ENCODE results near the gene RAVER2. TPM values are rescaled to one million over a fixed set of nuclear protein-coding genes. Genes with fewer than 3 reads are reported as not detected.
A peak's percentile ranks its signal among the peaks of the same experiment; 100 is the strongest.

RAVER2 gene
- total and polyA plus RNA-seq, 2 of the 13 experiments (the other 11 are each of a cell fraction or from before 2014, with no cell fraction given): 11.4 to 15.4 TPM

DNA sequence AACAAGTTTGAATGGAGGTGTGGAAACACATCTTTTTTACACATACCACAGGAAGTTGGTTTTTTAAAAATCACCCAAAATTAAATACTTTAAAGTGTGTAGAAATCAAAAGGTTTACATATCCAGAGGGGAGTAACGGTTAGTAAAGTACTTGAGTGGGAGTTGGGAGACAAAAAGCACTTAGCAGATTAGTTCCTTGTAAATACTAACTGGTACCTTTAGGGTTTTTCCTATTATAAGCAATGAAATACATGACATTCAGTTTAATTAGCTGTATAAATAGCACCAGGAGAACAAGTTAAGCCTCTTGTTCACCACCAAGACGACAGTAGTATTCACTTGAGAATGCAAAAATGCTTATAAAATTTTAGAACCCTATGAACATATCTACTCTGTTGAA, 23.7 kb upstream of the RAVER2 start (continued):
- TF ChIP-seq ZNF180 (CRISPR knock-in tag; IDR thresholded peaks at IDR 0.05; ENCODE audit: borderline replicate concordance, low read depth) (no peak), ZNF331 (CRISPR knock-in tag; IDR thresholded peaks at IDR 0.05) (no peak), SNRNP70 (IDR thresholded peaks at IDR 0.05; ENCODE audit: low read depth, low read length) (no peak)
- TF ChIP-seq, protein P1, sequence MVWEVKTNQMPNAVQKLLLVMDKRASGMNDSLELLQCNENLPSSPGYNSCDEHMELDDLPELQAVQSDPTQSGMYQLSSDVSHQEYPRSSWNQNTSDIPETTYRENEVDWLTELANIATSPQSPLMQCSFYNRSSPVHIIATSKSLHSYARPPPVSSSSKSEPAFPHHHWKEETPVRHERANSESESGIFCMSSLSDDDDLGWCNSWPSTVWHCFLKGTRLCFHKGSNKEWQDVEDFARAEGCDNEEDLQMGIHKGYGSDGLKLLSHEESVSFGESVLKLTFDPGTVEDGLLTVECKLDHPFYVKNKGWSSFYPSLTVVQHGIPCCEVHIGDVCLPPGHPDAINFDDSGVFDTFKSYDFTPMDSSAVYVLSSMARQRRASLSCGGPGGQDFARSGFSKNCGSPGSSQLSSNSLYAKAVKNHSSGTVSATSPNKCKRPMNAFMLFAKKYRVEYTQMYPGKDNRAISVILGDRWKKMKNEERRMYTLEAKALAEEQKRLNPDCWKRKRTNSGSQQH (CRISPR knock-in tag; IDR thresholded peaks at IDR 0.05; ENCODE audit: low read depth): no peak

DNA sequence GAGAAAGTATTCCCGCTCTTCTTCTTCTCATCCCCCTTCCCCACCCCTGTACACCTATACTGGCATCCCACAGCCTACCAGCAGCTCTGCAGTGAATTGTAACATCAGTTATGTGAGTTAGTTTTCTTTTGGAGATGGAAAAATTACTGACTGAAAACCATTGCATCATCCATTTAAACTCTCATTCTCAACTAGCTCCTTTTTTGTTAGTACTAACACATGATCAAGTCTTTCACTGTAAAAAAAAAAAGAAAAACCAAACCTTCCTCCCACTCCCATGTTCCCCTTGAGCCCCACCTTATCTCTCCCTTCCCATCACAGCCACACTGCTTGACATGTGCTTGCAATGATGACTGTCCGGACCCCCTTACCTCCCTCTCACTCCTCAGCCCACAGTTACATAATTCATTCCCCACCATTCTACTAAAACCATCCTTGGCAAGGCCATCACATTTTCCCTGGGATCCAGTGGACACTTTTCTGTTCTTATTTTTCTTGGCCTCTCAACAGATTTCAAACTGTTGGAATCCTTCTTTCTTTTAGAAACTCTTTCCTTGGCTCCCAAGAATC, 23.2 kb upstream of the RAVER2 start:
- ChIA-PET POLR2A (no interaction called here), CTCF (ENCODE audit: low intra/inter-chr PET ratio, low total read pairs) (no interaction called here)
- H3K36me3 ChIP-seq (replicated peaks in 1 of 2; ENCODE audit: control insufficient read depth in 1 of 2, insufficient read depth in 2 of 2, low read length in 2 of 2): no peaks in the 10 kb centered on the region
- H3K27ac ChIP-seq (ENCODE audit: extremely low read length, insufficient read depth, low read length): no peak overlapping the region
- FAIRE-seq: no peak
- ATAC-seq: no peak
- WGBS (ENCODE audit: low lambda C conversion rate): 7% methylated on average over 2 of the region's 2 CpGs
- in situ Hi-C loops (cut with HindIII; ENCODE audit: extremely low pct_ligation_motif_present, low pct_unique_long_range_greater_than_20kb) (no loop called here), intact Hi-C loops (cut with micrococcal nuclease; ENCODE audit: unreplicated experiment) (no loop called here)
- TF ChIP-seq ZNF629 (CRISPR knock-in tag; conservative IDR thresholded peaks at IDR 0.05) (no peak), ZNF232 (CRISPR knock-in tag; IDR thresholded peaks at IDR 0.05; ENCODE audit: borderline replicate concordance) (no peak), SRSF9 (IDR thresholded peaks at IDR 0.05; ENCODE audit: borderline replicate concordance, insufficient read depth, low read depth, low read length, poor library complexity, severe bottlenecking) (no peak), ATF7 (IDR thresholded peaks at IDR 0.05) (peak; percentile 21; the same call in 1 of the 2 replicates), ATF7 (CRISPR knock-in tag; IDR thresholded peaks at IDR 0.05) (no peak), ZNF562 (CRISPR knock-in tag; IDR thresholded peaks at IDR 0.05; ENCODE audit: borderline replicate concordance) (no peak), ZFP37 (CRISPR knock-in tag; IDR thresholded peaks at IDR 0.05; ENCODE audit: borderline replicate concordance) (no peak)
- H2AFZ ChIP-seq (ENCODE audit: low read length): no peak overlapping the region
- no peak for DNase-seq (ENCODE audit: low spot score)
- H3K27me3 ChIP-seq (ENCODE audit: control insufficient read depth in 1 of 2, insufficient read depth in 2 of 2, low read length in 2 of 2): 0 out of 5 replicates have a peak, but pooled peaks cover 0 to 3% of the 10 kb centered on the region in 2 experiments
- no peaks in the 10 kb centered on the region for H3K4me1 ChIP-seq (ENCODE audit: insufficient read depth, low read length)
- no peaks in the 10 kb centered on the region for H3K79me2 ChIP-seq (ENCODE audit: insufficient read depth, low read length)
- no peak overlapping the region for H3K9ac ChIP-seq (ENCODE audit: insufficient read depth, low read depth, low read length)
- H3K4me2 ChIP-seq (ENCODE audit: low read depth, low read length): no peak overlapping the region
- H4K20me1 ChIP-seq (ENCODE audit: insufficient read depth, low read length): no peaks in the 10 kb centered on the region
- no peaks in the 10 kb centered on the region for H3K9me3 ChIP-seq (ENCODE audit: low read length)
- no TSS peak for BruUV-seq (replicated peaks)
- no peak overlapping the region for H3K4me3 ChIP-seq (replicated peaks in 1 of 3; ENCODE audit: insufficient read depth in 1 of 3, low read depth in 2 of 3, low read length in 3 of 3)
